GM23248 (cell line): ENCODE data around the gene RABL3.

Source experiments
- EZH2 ChIP-seq: fragments of 200-600 bp; sonication (generic); IDR thresholded peaks from 2 replicates; pipeline ENCODE4 v1.6.1; 2018; ENCODE audit warnings: antibody characterized with exemption, mild to moderate bottlenecking; ENCODE audit not compliant: insufficient read depth, poor library complexity, severe bottlenecking
- EZH2phosphoT487 ChIP-seq: fragments of 200-600 bp; sonication (generic); IDR thresholded peaks from 2 replicates; pipeline ENCODE4 v1.6.1; 2018; ENCODE audit warnings: antibody characterized with exemption, moderate library complexity, mild to moderate bottlenecking, low read depth; ENCODE audit not compliant: insufficient read depth

- TF ChIP-seq EZH2 (no peak), EZH2phosphoT487 (no peak)
These were observed 27.1 kb upstream of the RABL3 start for GRCh38 chr3:120769436-120769835.
